Measurements from ENCODE around the gene GNA14. TPM values are rescaled to one million over a fixed set of nuclear protein-coding genes. Genes with fewer than 3 reads are reported as not detected.

The GNA14 gene
- total RNA-seq, 1 experiment from 2014 or later, result 0.25 TPM

- no peaks in the 10 kb centered on the region for H3K27me3 ChIP-seq (ENCODE audit: insufficient read depth, low read length)
- intact Hi-C loops (cut with micrococcal nuclease), result no loop called here
- BruUV-seq (replicated peaks), result no TSS peak
These were observed 100.9 kb downstream of the GNA14 start for GRCh38 chr9:77547106-77547730.

More at GRCh38 chr9:77547106-77547730, 100.9 kb downstream of the GNA14 start:
- Histone ChIP-seq H4K20me1 (ENCODE audit: insufficient read depth) (no peaks in the 10 kb centered on the region), H3K9ac (ENCODE audit: low read length) (no peak overlapping the region), H3K4me3 (replicated peaks in 1 of 2; ENCODE audit: low read depth in 1 of 2, low read length in 2 of 2) (no peak overlapping the region), H3K4me2 (ENCODE audit: low read length) (no peak overlapping the region), H3K36me3 (ENCODE audit: control insufficient read depth in 1 of 2, insufficient read depth in 2 of 2, low read length in 2 of 2) (no peaks in the 10 kb centered on the region), H2AFZ (ENCODE audit: low read depth, low read length, poor library complexity, severe bottlenecking) (no peak overlapping the region), H3K27ac (ENCODE audit: low read depth, low read length) (no peak overlapping the region), H3K9me3 (ENCODE audit: control insufficient read depth in 1 of 2, insufficient read depth in 1 of 2, low read depth in 1 of 2, low read length in 2 of 2) (peaks cover 0 to 3% of the 10 kb centered on the region in 2 experiments; a peak in 1 of 4 replicates), H3K9me2 (ENCODE audit: insufficient read depth) (no peaks in the 10 kb centered on the region), H3K79me2 (ENCODE audit: insufficient read depth, low read length) (no peaks in the 10 kb centered on the region), H3K4me1 (ENCODE audit: control insufficient read depth in 1 of 2, insufficient read depth in 2 of 2, low read length in 2 of 2) (no peaks in the 10 kb centered on the region)
- no peak for DNase-seq (ENCODE audit: low read depth, low spot score)
- RAD21 ChIA-PET (ENCODE audit: low non-redundant PET in 1 of 2, low total read pairs in 2 of 2, uncharacterized antibody in 2 of 2, unreplicated experiment in 2 of 2), result no interaction called here
- CTCF ChIA-PET, result no interaction called here
- TF ChIP-seq MAX (IDR thresholded peaks at IDR 0.05), result no peak
- TF ChIP-seq POLR2AphosphoS5 (IDR thresholded peaks at IDR 0.05; ENCODE audit: low read depth, low read length), result no peak
- no peak for TF ChIP-seq SP1 (IDR thresholded peaks at IDR 0.05; ENCODE audit: low read depth)
- TF ChIP-seq ZBTB33 (IDR thresholded peaks at IDR 0.05; ENCODE audit: extremely low read depth, insufficient replicate concordance, low read length), result no peak
- TF ChIP-seq CBX3 (IDR thresholded peaks at IDR 0.05; ENCODE audit: low read depth), result no peak
- TF ChIP-seq SRF (IDR thresholded peaks at IDR 0.05; ENCODE audit: low read depth), result no peak
- no peak for TF ChIP-seq YY1 (IDR thresholded peaks at IDR 0.05; ENCODE audit: extremely low read depth, insufficient replicate concordance, low read depth, low read length)
- TF ChIP-seq FOSL1 (IDR thresholded peaks at IDR 0.05; ENCODE audit: low read depth), result no peak
- no peak for TF ChIP-seq SIN3A (IDR thresholded peaks at IDR 0.05; ENCODE audit: low read depth)
- POLR2A ChIA-PET, result no interaction called here
- ATAC-seq, result no peak
